GM21717 (cell line): ENCODE measurements around the gene VPREB3.
A peak's percentile ranks its signal among the peaks of the same experiment; 100 is the strongest.

Experiments
- ATAC-seq: cut with Tn5 transposase; IDR thresholded peaks from one replicate; pipeline ENCODE4 v1.9.1; 2021; ENCODE audit warnings: mild to moderate bottlenecking, moderate library complexity; ENCODE audit not compliant: unreplicated experiment

The VPREB3 gene

GRCh38 chr22:23767673-23768548 lies 13.7 kb upstream of the VPREB3 start, which contains the start of gene CHCHD10:
TSS of gene CHCHD10 (minus strand) at chr22:23767972. CDS start at chr22:23767874, 98 bp downstream.
- peak; percentile 36 for ATAC-seq

GRCh38 chr22:23767303-23767672 lies 13.1 kb upstream of the VPREB3 start:
- ATAC-seq = no peak

GRCh38 chr22:23764899-23765881 lies 11.0 kb upstream of the VPREB3 start:
- ATAC-seq = no peak

- no peak for ATAC-seq
Measured at GRCh38 chr22:23763954-23764353, 9.7 kb upstream of the VPREB3 start.

GRCh38 chr22:23763579-23763945 lies 9.3 kb upstream of the VPREB3 start:
- no peak for ATAC-seq

GRCh38 chr22:23762842-23763578 lies 8.8 kb upstream of the VPREB3 start, which contains the start of gene C22orf15:
TSS of gene C22orf15 (plus strand) at chr22:23762990. CDS start at chr22:23763307, 317 bp downstream.
- no peak for ATAC-seq

GRCh38 chr22:23760056-23760455 lies 5.8 kb upstream of the VPREB3 start:
- ATAC-seq = no peak

- ATAC-seq = no peak
Measured at GRCh38 chr22:23759566-23759965, 5.3 kb upstream of the VPREB3 start.

GRCh38 chr22:23756891-23757290 lies 2.7 kb upstream of the VPREB3 start:
- ATAC-seq = no peak

- ATAC-seq = no peak
Measured at GRCh38 chr22:23755711-23756110, 1.5 kb upstream of the VPREB3 start.

GRCh38 chr22:23754980-23755636 lies 883 bp upstream of the VPREB3 start:
- ATAC-seq = no peak

GRCh38 chr22:23753385-23753784 lies 840 bp downstream of the VPREB3 start:
- no peak for ATAC-seq

- ATAC-seq = no peak
Measured at GRCh38 chr22:23752750-23753149, 1.5 kb downstream of the VPREB3 start.

- no peak for ATAC-seq
Measured at GRCh38 chr22:23752090-23752691, 2.0 kb downstream of the VPREB3 start.

- peak; percentile 16 for ATAC-seq
Measured at GRCh38 chr22:23751441-23751996, 2.7 kb downstream of the VPREB3 start.

- ATAC-seq = peak; percentile 57
Measured at GRCh38 chr22:23750714-23751440, 3.3 kb downstream of the VPREB3 start, which contains the start of gene ZNF70. TSS of gene ZNF70 (minus strand) at chr22:23751112. CDS start at chr22:23745140, 5,972 bp downstream.

- no peak for ATAC-seq
Measured at GRCh38 chr22:23750367-23750713, 3.9 kb downstream of the VPREB3 start.

GRCh38 chr22:23749841-23750301 lies 4.4 kb downstream of the VPREB3 start:
- no peak for ATAC-seq

GRCh38 chr22:23745791-23746190 lies 8.4 kb downstream of the VPREB3 start:
- ATAC-seq = no peak
